Measurements from ENCODE around the gene AHNAK2.
A peak's percentile ranks its signal among the peaks of the same experiment; 100 is the strongest.

The AHNAK2 gene

DNA sequence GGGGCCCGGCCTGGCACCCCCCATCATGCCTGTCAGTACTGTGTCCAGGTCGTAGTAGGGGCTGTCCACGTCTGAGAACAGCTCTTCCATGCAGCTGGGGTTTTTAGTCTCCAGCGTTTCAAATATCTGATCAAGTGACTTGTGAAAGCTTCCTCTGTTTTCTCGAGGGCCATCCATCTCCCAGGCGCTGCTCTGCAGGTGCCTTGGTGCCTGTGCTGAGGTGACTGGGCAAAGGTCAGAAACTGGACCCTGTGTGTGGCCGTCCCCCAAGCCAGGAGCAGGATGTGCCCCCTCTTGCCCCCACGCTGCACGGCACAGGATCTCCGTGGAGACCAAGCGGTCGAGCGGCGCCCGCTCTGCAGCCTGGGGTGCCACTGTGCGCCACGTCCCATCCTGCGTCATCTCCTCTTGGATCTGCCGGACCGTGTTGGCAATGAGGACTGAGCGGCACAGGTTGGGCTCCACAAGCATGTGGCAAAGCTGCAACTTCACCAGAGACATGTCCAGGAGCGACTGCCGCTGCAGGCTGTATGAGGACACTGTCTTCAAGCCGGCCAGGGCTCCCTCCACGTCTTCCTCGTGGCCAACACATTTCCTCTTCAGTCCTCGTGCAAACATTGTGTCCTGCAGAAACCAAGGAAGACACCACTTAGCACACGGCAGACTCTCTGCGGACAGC is 33.3 kb upstream of the AHNAK2 start:
- DNase-seq: no peak

DNA sequence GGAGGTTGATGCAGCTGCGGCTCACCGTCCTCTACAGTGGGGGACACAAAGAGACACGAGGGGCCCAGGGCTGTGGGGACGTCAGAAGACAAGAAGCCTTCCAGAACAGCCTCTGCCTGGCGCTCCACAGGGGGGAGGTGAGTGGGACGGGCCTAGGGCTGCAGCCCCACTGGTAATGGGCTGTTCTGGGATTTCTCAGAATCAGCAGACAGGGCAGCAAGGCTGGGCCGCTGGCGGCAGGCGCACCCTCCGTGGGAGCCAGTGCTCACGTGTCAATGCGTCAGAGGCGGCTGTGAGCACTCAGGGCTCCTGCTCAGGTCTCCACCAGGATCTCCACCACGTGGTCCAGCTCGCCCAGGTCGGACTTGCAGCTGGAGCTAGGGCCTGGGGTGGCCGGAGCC is 32.7 kb upstream of the AHNAK2 start:
- no peak for DNase-seq

DNA sequence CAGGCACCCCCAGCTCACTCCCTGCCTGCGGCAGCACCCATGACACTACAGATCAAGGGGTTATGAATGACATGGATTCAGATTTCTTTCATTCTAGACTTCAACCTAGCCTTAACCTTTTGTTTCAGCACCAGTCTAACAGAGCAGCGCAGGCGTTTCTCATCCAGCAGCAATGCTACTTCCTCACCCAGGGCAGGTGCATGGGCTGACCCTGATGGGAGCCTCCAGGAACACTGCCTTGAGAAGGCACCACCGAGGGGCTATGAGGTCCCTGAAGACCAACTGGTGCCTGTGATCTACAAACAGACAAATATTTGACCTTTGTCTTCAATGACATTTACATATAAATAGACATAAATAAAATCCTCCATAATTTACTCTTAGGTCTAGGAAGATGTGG is 31.9 kb upstream of the AHNAK2 start:
- no peak for DNase-seq

DNA sequence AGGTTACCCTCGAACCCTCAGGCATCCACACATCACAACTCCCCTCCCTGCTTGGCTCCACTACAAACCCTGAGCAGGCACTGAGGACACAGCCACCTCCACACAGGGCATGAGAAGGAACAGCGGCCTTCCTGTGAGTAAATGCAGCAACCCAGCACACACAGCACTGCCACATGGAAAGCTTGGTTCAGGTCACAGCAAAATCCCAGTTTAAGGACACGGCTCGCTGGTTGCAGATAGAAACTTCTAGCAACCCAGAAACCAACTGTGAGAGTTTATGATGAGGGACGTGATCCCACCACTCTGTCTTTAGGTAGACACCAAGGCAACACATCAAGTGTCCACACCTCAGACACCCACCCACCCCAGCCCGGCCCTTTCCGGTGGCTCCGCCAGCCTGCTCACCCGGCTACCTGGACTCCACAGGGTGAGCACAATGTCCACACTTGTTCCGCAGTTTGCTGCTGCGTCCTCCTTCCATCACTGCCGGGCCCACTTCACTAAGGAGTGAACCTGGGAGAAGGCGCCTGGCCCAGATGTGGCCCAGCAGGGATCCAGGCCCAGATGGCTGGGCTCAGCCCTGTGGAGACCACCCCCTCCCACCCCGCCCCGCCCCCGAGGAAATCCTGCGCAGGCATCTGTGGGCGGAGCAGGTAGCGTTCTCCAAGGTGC is 29.6 kb upstream of the AHNAK2 start:
- DNase-seq: no peak

DNA sequence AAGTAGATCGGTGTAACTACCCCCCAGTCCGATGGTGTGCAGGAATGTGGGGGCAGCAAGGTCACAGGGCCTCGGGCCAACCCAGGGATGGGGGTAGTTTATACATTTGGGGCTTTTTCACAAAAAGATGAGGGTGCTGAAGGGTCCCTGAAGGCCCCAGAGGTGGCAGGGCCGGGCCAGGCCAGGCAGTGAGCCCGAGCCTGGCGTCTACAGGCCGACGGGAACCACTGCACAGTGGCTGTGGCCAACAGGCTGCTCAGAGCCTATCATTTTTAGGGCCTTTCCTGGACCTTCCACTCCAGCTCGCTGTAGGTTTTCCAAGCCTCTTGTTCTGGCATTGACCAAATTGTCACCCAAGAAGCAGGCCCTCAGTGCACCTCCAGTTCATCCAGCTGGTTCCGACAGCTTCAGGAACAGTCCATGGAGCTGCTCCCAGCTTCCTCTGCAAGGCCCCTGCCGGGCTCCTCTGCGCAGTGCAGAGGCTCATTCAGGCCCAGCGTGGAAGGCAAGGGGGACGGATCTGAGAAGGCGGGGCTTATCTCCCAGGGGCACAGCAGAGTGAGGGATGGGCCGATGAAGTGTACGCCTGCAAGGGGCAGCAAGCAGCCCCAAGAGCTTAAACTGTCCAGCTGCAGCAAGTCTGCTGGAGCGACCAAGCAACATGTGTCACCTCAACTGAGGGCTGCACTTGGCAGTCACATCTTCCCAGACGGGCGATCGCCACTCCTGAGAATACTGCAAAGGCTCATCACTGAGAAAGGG is 28.8 kb upstream of the AHNAK2 start:
- DNase-seq: no peak

DNA sequence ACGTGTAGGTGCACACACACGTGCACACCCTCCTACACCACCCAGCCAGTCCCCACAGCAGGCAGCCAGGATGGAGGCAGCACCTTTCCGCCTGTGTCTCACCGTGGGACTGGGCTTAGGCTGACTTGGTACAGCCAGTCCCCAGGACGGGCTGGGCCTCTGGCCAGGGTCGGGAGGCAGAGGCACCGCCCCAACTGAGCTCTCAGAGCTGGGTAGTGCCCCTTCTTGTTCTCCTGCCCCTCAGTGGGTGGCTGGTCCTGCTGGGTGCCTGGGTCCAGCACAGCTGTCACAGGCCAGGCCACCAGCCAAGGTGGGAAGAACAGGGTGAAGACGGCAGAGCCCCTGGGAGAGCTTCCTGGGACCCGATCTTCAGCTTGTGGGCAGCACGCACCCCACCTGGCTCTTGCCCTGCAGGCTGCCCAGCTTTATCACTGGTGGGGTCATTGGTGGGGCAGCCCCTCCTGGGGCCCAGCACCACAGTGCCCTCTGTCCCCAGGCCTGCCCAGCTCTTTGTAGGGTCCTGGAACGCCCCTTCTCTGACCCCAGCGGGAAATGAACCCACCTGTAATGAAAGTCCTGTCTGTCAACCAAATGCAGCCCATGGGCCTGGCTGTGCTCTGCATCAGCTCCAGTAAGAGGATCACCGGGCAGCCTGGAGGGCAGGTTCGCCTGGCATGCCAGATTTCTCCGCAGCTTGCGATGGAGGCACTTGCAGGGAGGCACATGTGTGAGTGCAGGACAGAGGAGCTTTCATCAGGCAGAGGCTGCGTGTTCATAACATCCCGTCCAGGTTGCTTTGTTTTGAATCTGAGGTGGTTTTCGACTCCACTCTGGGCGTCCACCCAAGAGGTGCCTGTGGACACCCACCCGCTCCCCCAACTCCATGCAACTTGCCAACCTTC is 28.0 kb upstream of the AHNAK2 start:
- DNase-seq: no peak

DNA sequence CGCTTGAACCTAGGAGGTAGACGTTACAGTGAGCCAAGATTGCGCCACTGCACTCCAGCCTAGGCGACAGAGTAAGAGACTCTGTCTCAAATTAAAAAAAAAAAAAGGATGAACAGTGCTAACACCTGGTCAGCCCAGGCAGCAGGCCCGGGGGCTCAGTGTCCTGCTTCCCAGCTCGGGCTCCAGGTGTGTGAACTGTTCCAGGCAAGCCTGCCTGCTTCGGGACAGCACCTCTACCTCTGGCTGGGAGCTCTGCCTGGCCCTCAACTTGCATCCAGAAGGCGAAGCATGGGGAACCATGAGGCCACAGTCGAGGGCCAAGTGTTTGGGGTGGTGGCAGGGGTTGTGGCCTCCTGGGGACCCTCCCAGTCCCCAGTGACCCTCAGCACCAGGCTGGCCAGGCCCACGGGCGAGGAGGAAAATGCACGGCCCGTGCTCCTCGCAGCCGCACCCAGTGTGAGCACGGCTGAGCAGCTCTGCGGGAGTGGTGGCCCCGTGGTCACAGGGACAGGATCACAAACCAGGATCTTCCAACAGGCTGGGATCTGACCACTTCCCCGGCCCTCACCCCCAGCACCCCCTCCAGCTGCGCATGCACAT is 27.3 kb upstream of the AHNAK2 start:
- DNase-seq: no peak

DNA sequence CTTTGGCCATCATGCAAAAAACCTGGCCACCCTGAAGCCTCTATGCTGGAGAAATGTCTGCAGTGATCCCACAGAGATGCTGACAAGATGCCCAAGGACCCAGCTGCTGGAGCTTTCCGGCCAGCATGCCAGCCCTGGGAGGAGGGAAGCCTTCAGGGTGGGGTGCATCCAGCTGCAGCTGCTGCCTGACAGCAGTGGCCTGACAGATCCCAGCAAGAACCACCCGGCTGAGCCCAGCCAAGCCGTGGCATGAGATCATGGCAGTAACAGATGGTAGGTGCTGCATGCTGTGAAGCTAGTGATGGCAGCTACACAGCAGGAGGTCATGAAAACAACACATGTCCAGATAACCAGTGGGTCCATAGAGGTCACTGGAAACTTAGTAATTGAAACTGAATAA is 21.2 kb upstream of the AHNAK2 start:
- DNase-seq: no peak

DNA sequence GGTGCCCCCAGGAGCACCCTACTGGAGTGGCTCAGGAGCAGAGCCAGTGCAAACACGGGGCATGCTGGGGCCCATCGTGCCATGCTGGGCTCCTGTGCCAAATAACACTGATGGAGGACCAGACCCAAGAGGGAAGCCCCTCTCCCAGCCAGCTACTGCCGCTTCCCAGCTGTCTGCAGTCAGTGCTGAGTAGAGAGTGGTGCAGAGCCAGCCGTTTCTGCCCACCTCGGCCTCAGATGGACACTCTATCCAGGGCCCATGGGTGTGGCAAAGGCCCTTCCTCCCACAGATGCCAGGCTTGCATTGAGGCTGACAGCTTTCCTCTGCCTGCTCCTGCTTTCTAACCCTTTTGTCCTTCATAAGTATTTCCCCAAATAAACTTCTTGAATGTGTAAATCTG is 20.6 kb upstream of the AHNAK2 start:
- DNase-seq: no peak

DNA sequence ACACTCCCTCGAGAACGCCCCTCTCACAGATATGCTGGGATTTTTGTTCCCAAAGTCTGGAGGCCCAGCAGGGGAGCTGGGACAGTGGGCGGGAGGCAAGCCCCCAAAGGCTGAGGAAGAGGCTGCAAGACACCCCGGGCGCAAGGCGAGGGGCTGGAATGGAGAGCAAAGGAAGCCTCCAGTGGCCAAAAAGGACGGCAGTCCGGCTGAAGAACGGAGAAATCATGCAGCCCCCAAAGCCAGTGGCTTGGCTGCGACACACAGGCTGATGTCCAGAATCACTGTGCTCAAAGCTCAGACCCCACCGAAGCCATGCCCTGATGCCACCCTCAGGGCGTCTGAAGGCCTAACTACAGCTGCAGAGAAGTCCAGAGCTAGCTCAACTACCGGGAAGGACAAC is 18.3 kb upstream of the AHNAK2 start:
- DNase-seq: no peak

DNA sequence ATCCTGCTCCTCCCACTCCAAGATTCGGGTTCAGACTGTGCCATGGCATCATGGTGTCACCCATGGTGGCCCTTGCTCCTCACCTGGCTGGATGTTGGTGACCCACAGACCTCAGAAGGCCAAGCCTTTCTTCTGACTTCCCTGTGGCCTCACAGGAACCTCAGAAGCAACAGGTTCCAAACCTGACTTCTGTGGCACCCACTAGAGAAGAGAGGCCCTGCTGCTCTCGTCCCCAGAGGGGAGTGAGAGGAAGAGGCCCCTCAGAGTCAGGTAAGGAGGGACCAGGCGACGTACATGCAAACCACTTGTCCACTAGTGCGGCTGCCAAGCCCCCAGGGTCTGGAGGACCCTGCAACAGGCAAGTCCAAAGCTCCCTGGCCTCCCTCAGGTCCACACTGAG is 17.9 kb upstream of the AHNAK2 start:
- DNase-seq: no peak

DNA sequence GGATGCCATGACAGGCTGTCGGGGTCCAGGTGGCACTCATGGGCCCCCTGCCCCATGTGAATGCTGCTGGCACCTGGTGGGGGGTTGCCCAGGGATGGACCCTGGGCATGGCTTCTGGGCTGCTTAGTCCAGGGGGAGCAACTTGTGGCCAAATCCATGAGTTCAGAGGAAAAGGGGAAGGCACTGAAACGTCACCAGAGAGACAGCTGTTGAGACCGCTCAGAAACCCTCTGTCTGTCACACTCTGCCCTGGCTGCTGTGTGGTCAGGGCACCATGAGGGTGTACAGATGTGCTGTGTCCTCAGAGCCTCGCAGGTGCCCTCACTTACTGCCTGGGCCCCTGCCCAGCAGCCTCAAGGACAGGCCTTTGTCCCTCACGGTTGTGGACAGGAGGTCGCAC is 16.8 kb upstream of the AHNAK2 start:
- DNase-seq: no peak

DNA sequence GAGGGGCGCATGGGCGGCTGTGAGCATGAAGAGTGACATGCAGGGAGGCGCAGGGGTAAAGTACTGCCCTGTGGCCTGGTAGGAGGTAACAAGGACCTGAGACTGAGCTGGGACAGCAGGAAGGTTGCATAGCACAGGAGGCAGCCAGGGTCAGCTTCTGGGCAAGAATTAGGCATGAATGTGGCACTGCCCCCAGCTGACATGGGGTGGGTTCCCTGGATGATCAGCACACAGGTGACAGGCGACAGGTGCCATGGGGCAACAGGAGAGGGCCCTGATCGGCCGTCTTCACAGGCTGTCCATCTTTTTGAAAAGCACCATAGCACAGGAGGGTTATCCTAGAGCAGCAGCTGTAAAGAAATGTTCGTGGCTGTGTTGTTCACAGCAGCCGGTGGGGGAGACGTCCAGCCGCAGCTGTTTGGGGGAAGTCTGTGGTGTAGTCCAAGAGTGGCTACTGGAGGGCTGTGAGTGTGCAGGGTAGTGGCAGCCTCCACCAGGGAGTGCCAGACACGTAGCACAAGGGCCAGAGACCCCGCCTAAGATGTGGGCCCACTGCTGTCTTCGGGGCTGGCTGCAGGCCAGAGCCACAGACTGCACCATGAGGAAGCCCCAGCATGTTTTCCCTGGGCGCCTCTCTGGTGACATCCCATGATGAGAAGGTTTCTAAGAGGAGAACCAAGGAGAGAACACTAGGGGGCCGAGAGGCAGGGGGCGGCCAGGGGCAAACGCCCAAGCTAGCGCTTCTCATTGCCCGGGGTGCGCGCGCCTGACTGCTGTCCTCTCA is 15.8 kb upstream of the AHNAK2 start:
- no peak for DNase-seq

DNA sequence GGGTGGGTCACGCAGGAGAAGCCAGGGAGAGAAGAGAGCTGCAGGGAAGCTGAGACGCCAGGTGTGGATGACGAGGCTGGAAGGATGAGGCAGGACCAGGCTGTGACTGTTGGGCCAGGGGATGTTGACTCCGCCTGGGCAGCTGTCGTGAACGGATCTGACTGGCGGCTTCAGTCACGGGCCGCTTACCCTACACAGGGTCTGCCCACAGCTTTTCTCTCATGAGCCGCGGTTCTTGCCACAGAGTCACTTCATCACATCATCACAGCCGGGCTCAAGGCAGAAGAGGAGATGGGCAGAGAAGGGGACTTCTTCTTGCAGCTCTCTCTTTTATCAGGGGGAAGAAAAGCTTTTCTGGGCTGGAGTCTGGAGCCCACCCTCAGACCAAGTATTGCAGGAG is 15.1 kb upstream of the AHNAK2 start:
- no peak for DNase-seq

DNA sequence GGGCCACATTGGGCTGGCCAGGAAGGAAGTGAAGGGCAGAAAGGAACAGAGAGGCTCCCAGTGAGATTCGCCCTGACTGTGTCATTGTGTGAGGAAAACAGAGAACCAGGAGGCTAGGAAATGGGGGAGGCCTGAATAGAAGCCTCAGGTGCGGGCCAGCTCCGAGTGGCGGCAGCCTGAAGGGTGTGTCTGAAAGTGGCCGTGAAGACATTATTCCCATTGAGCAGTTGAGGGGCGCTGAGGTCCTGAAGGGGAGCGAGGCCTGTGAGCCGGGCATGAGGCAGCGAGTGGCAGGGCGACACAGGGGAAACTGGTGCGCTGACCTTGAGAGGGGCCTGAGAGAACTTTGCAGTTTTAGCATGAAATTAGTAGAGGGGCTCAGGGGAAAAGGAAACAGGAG is 14.3 kb upstream of the AHNAK2 start:
- no peak for DNase-seq

DNA sequence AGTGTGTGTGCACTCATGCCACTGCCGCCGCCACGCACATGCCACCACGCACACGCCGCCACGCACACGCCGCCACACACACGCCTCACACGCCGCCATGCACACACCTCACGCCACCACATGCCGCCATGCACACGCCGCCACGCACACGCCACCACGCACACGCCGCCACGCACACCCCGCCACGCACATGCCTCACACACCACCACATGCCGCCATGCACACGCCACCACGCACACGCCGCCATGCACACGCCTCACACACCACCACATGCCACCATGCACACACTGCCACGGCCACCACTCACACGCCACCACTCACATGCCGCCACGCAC is 13.7 kb upstream of the AHNAK2 start:
- no peak for DNase-seq

DNA sequence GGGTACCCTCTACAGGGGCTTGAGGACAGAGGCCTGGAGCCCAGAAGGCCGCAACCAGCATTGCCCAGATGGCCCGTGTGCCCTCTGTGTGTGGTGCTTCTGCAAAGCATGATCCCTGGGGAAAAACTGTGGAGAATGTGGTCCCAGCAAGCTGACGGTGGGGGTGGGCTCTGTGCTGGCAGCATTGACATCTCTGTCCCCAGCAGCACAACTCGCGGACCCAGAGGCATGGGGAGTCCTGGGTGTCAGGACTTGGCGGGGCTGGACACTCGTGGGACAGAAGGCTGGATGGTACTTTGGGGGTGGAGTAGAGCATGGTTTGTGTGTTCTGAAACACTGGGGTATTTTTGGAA is 11.8 kb upstream of the AHNAK2 start:
- no peak for DNase-seq

DNA sequence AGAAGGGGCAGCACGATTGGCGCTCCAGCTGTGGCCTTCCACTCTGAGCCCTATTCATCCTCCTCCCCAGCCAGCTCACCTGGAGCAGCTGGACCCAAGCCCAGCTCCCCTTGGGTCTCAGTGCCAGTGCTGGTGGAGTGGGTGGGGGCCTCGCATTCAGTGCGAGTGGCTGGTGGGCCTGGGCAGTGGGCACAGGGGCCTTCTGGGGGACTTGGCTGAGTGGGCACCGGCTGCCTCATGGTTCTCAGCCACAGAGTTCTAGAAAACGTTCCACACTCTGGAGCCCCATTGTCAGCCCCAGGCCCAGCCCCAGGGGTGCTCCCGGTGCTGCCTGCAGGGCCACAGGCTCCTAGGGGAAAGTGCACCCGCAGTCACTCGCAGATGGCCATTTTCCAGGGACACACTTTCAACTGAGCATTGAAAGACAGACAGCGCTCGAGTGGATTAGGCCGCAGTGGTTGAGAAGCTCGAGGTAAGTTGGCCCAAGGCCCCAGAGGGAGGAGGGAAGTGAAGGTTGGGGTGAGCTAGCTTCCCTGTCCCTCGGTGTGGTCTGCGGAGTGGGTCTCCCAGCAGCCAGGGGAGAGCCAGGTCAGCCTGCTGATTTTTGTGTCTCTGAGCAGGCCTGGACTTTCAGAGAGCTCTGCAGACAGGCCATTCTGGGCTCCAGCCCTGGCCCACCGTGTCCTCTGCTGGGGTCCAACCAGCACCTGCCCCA is 11.2 kb upstream of the AHNAK2 start:
- DNase-seq: no peak

DNA sequence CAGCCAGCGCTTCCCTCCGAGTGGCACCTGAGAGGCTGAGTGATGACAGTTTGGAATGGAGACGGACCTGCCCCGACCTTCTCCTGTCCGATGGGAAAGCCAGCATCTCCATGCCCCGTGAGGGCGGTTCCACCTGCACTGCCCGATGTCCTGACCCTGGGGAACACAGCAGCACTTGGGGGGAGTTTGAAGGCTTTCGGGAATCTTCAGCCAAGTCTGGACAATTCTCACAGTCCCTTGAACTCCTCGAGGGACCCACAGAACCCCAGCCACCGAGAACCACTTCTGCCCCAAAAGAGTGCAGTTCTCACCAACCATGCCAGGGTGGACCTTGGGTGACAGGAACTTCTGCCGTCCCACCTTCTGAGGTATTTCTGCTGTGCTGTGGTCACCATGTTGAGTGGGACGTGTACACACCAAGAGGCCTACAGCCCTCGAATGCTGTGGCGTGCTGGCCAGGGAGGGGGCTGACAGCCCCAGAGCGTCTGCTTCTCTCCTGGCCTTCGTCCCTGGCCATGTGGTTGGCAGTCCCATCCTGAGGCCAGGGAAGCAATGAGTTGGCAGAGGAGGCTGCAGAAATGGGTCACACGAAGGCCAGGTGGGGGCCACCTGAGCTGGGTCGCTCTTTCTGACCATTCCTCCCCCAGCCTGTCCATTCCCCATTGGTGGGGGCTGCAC is 8.5 kb upstream of the AHNAK2 start:
- DNase-seq: no peak

DNA sequence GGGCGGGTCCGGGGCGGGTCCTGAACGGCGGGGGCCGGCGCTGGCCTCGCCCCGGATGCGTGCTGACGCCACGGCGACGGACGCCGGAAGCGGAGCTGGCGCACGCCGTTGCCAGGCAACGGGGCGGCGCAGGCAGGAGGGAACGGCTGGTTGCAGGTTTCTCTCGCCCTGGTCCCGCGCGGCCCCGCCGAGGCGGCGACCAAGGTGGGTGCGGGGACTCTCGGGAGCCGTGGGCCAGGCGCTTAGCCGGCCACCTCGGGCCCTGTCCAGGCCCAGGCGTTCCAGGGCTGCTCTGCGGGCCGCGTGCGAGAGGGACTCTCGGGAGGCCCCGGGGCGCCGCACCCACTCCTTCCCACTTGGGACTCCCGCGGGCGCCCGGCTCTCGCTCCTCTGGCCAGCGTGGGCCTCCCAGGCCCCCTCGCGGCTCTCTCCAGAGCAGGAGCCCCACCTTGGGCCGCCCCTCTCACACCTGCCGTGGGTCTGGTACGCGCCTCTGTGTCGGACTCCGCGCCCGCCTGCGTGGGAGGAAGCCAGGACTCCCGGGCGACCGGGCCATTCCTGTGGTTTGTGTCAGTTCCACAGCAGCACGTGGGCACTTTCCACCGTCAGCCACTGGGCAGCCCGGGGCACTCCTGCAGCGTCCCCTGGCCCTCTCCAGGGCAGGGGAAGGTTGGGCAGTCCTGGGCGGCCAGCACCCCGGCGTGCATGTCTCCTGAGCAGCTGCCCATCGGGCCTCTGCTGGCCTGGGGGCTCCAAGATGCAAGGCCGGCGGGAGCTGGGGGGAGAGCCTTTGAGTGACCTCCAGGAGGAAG is 7.7 kb upstream of the AHNAK2 start, which contains the start of gene CLBA1:
TSS of gene CLBA1 (plus strand) at position 114 of the 812 bp plus-strand sequence. CDS start at position 758, 644 bp downstream.
- peak; percentile 25 for DNase-seq

Data from DMS153 (cell line).